Keratinocyte (primary cell): ENCODE results near the gene KLHL22.

ENCODE experiments used
- CTCF ChIP-seq, 3 experiments: IDR thresholded peaks in 1 of 3; conservative IDR thresholded peaks in 1 of 3; optimal IDR thresholded peaks in 1 of 3; 2 replicates in 2 of 3; 3 replicates in 1 of 3; pipeline versions ENCODE3 to v1.5.1; 2011; ENCODE audit warnings: low read length in 3 of 3, mild to moderate bottlenecking in 3 of 3, moderate library complexity in 2 of 3, control low read depth in 1 of 3, inconsistent platforms in 1 of 3; ENCODE audit not compliant: insufficient read depth in 2 of 3; ENCODE audit errors: extremely low read depth in 1 of 3
- EZH2 ChIP-seq: IDR thresholded peaks from one replicate; pipeline ENCODE4 v1.6.1; 2012; ENCODE audit warnings: inconsistent platforms, mild to moderate bottlenecking, low read length, moderate library complexity

GRCh38 chr22:20427945-20428417, 67.6 kb downstream of the KLHL22 start:
- TF ChIP-seq CTCF (optimal IDR thresholded peaks at IDR 0.05 in 1 of 3, IDR thresholded peaks at IDR 0.05 in 1 of 3, conservative IDR thresholded peaks at IDR 0.05 in 1 of 3; ENCODE audit: extremely low read depth in 1 of 3, insufficient read depth in 2 of 3, low read length in 3 of 3) (no peak), EZH2 (no peak)
